ENCODE measurements around the gene TLE1. TPM values are rescaled to one million over a fixed set of nuclear protein-coding genes. Genes with fewer than 3 reads are reported as not detected.
A peak's percentile ranks its signal among the peaks of the same experiment; 100 is the strongest.

Gene TLE1
- total RNA-seq, 1 experiment from 2014 or later: 97.7 TPM

DNA sequence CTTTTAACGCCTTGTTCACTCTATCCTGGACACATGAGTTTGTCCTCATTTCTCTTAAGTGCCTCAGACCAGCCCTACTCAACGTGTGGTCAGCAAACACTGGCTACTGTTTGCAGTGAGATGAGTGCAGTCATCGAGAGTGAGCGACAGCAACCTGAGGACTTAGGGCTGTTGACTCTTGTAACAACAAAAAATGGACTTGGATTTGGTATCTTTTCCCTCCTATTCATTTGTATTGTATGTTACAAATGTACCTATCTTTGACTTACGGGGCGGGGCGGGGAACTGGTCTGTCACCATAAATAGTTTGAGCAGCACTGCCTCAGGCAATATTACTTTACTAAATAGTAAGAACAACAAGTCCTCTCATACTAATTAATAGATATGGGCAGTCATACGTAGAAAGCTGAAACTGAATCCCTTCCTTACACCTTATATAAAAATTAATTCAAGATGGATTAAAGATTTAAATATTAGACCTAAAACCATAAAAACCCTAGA, 84.1 kb downstream of the TLE1 start:
- CTCF ChIA-PET: no interaction called here
- Mint-ChIP-seq H3K9me3 (peaks cover 3% of the 10 kb centered on the region; the same call in 1 of the 2 replicates), H3K4me3 (no peak overlapping the region), H3K4me1 (peaks cover 26% of the 10 kb centered on the region), H3K36me3 (peaks cover 77% of the 10 kb centered on the region), H3K27ac (peak overlapping the region; percentile 67; the same call in 1 of the 2 replicates), H3K27me3 (ENCODE audit: low read depth) (no peaks in the 10 kb centered on the region)
- TF ChIP-seq, protein P1, sequence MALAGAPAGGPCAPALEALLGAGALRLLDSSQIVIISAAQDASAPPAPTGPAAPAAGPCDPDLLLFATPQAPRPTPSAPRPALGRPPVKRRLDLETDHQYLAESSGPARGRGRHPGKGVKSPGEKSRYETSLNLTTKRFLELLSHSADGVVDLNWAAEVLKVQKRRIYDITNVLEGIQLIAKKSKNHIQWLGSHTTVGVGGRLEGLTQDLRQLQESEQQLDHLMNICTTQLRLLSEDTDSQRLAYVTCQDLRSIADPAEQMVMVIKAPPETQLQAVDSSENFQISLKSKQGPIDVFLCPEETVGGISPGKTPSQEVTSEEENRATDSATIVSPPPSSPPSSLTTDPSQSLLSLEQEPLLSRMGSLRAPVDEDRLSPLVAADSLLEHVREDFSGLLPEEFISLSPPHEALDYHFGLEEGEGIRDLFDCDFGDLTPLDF (CRISPR knock-in tag; IDR thresholded peaks at IDR 0.05): no peak
- TF ChIP-seq SMAD3 (CRISPR knock-in tag; IDR thresholded peaks at IDR 0.05; ENCODE audit: borderline replicate concordance) (no peak), TEAD4 (CRISPR knock-in tag; IDR thresholded peaks at IDR 0.05) (no peak), ZBTB21 (CRISPR knock-in tag; IDR thresholded peaks at IDR 0.05; ENCODE audit: borderline replicate concordance) (no peak), FOXP1 (CRISPR knock-in tag; IDR thresholded peaks at IDR 0.05; ENCODE audit: borderline replicate concordance) (no peak), ZNF317 (CRISPR knock-in tag; IDR thresholded peaks at IDR 0.05; ENCODE audit: borderline replicate concordance, low read depth) (no peak), NR2C2 (CRISPR knock-in tag; IDR thresholded peaks at IDR 0.05) (no peak), GRHL2 (CRISPR knock-in tag; IDR thresholded peaks at IDR 0.05; ENCODE audit: insufficient replicate concordance, severe bottlenecking) (no peak), CBFB (CRISPR knock-in tag; IDR thresholded peaks at IDR 0.05; ENCODE audit: low read depth) (no peak), ZNF219 (CRISPR knock-in tag; IDR thresholded peaks at IDR 0.05; ENCODE audit: borderline replicate concordance) (no peak)
- TF ChIP-seq, protein P2, sequence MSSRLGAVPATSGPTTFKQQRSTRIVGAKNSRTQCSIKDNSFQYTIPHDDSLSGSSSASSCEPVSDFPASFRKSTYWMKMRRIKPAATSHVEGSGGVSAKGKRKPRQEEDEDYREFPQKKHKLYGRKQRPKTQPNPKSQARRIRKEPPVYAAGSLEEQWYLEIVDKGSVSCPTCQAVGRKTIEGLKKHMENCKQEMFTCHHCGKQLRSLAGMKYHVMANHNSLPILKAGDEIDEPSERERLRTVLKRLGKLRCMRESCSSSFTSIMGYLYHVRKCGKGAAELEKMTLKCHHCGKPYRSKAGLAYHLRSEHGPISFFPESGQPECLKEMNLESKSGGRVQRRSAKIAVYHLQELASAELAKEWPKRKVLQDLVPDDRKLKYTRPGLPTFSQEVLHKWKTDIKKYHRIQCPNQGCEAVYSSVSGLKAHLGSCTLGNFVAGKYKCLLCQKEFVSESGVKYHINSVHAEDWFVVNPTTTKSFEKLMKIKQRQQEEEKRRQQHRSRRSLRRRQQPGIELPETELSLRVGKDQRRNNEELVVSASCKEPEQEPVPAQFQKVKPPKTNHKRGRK (CRISPR knock-in tag; IDR thresholded peaks at IDR 0.05; ENCODE audit: borderline replicate concordance): no peak
- POLR2A ChIA-PET: no interaction called here
- DNase-seq (ENCODE audit: low spot score) (no peak), ATAC-seq (no peak)

DNA sequence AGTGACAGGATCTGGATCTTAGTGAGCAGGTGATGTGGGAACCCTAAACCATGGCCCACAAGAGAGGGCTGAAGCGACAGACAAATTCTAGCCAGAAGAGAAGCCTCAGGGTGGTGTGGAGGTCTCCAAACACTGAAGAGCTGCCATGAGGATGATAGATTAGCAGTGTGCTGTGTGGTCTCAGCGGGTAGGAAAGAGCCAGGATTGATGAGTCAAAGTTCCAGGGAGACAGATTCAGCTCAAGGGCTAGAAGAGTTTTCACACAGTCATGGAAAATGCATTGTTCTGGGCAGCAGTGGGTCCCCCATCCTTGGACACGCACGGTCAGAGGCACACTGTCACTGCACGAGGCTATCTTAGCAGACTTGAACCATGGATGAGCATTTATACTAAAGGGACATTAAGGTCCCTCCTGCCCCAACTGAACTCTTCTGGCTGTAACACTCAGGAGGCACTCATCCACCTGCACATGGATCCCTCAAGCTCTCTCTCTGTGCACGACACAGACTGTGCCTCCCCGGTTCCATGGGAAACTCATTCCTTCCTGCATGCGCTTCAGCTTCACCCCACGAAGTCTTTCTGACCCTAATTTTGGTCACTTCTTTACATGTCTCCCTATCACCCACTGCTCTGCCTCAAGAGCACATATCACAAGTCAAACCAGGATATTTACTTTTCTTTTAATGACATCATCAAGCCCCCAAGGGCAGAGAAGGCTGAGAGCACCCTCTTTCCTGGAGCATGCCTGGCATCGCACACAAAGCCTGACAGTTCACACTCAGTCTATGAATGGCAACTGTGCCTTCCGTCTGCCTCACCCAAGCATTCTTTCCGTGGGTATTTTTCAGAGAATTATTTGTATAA, 84.8 kb downstream of the TLE1 start:
- peak overlapping the region; percentile 67; the same call in 1 of the 2 replicates for H3K27ac Mint-ChIP-seq
- H3K9me3 Mint-ChIP-seq: peaks cover 3% of the 10 kb centered on the region; the same call in 1 of the 2 replicates
- H3K36me3 Mint-ChIP-seq: peaks cover 70% of the 10 kb centered on the region
- ATAC-seq: no peak
- H3K27me3 Mint-ChIP-seq (ENCODE audit: low read depth): no peaks in the 10 kb centered on the region
- ChIA-PET POLR2A (no interaction called here), CTCF (no interaction called here)
- DNase-seq (ENCODE audit: low spot score): no peak
- TF ChIP-seq ZBTB21 (CRISPR knock-in tag; IDR thresholded peaks at IDR 0.05; ENCODE audit: borderline replicate concordance) (no peak), FOXP1 (CRISPR knock-in tag; IDR thresholded peaks at IDR 0.05; ENCODE audit: borderline replicate concordance) (no peak), MYBL2 (CRISPR knock-in tag; IDR thresholded peaks at IDR 0.05) (no peak), NFATC4 (CRISPR knock-in tag; IDR thresholded peaks at IDR 0.05) (no peak), ZNF263 (CRISPR knock-in tag; IDR thresholded peaks at IDR 0.05; ENCODE audit: low read depth) (no peak), SP1 (CRISPR knock-in tag; conservative IDR thresholded peaks at IDR 0.05) (no peak), ZNF121 (CRISPR knock-in tag; IDR thresholded peaks at IDR 0.05) (no peak), RELA (CRISPR knock-in tag; IDR thresholded peaks at IDR 0.05; ENCODE audit: borderline replicate concordance) (no peak), NFE2L1 (CRISPR knock-in tag; IDR thresholded peaks at IDR 0.05) (no peak)
- TF ChIP-seq, protein P3, sequence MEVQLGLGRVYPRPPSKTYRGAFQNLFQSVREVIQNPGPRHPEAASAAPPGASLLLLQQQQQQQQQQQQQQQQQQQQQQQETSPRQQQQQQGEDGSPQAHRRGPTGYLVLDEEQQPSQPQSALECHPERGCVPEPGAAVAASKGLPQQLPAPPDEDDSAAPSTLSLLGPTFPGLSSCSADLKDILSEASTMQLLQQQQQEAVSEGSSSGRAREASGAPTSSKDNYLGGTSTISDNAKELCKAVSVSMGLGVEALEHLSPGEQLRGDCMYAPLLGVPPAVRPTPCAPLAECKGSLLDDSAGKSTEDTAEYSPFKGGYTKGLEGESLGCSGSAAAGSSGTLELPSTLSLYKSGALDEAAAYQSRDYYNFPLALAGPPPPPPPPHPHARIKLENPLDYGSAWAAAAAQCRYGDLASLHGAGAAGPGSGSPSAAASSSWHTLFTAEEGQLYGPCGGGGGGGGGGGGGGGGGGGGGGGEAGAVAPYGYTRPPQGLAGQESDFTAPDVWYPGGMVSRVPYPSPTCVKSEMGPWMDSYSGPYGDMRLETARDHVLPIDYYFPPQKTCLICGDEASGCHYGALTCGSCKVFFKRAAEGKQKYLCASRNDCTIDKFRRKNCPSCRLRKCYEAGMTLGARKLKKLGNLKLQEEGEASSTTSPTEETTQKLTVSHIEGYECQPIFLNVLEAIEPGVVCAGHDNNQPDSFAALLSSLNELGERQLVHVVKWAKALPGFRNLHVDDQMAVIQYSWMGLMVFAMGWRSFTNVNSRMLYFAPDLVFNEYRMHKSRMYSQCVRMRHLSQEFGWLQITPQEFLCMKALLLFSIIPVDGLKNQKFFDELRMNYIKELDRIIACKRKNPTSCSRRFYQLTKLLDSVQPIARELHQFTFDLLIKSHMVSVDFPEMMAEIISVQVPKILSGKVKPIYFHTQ (CRISPR knock-in tag; IDR thresholded peaks at IDR 0.05): no peak
- no peak overlapping the region for H3K4me3 Mint-ChIP-seq
- H3K4me1 Mint-ChIP-seq: peaks cover 32% of the 10 kb centered on the region
